ENCODE data around the gene CPNE6.

The CPNE6 gene

GRCh38 chr14:24066496-24067132 is 4.7 kb upstream of the CPNE6 start:
- Mint-ChIP-seq H3K4me3 (no peak overlapping the region), H3K4me1 (no peaks in the 10 kb centered on the region)
- TF ChIP-seq CTCF (IDR thresholded peaks at IDR 0.05; ENCODE audit: unreplicated experiment in 3 of 3) = no peak

GRCh38 chr14:24067133-24068082 is 4.0 kb upstream of the CPNE6 start:
- Mint-ChIP-seq H3K9me3 (no peaks in the 10 kb centered on the region), H3K4me3 (no peak overlapping the region), H3K4me1 (no peaks in the 10 kb centered on the region), H3K27ac (no peak overlapping the region), H3K36me3 (ENCODE audit: low read depth) (no peaks in the 10 kb centered on the region), H3K27me3 (ENCODE audit: low read depth) (peaks cover 30% of the 10 kb centered on the region)
- no peak for TF ChIP-seq CTCF (IDR thresholded peaks at IDR 0.05; ENCODE audit: unreplicated experiment in 3 of 3)

More at GRCh38 chr14:24066496-24067132, 4.7 kb upstream of the CPNE6 start:
- Mint-ChIP-seq H3K36me3 (ENCODE audit: low read depth) (no peaks in the 10 kb centered on the region), H3K9me3 (no peaks in the 10 kb centered on the region), H3K27ac (no peak overlapping the region), H3K27me3 (ENCODE audit: low read depth) (peaks cover 30% of the 10 kb centered on the region)

- H3K9me3 Mint-ChIP-seq = no peaks in the 10 kb centered on the region
- H3K36me3 Mint-ChIP-seq (ENCODE audit: low read depth) = no peaks in the 10 kb centered on the region
- no peak overlapping the region for H3K27ac Mint-ChIP-seq
- H3K4me3 Mint-ChIP-seq = no peak overlapping the region
- no peaks in the 10 kb centered on the region for H3K4me1 Mint-ChIP-seq
- no peak for TF ChIP-seq CTCF (IDR thresholded peaks at IDR 0.05; ENCODE audit: unreplicated experiment in 3 of 3)
- peaks cover 30% of the 10 kb centered on the region for H3K27me3 Mint-ChIP-seq (ENCODE audit: low read depth)
These were observed 2.5 kb upstream of the CPNE6 start for GRCh38 chr14:24068711-24069410.

- TF ChIP-seq CTCF (IDR thresholded peaks at IDR 0.05; ENCODE audit: unreplicated experiment in 3 of 3) = no peak
- H3K27me3 Mint-ChIP-seq (ENCODE audit: low read depth) = peaks cover 30% of the 10 kb centered on the region
- H3K9me3 Mint-ChIP-seq = no peaks in the 10 kb centered on the region
- no peaks in the 10 kb centered on the region for H3K4me1 Mint-ChIP-seq
- H3K27ac Mint-ChIP-seq = no peak overlapping the region
- no peak overlapping the region for H3K4me3 Mint-ChIP-seq
- no peaks in the 10 kb centered on the region for H3K36me3 Mint-ChIP-seq (ENCODE audit: low read depth)
These were observed 2.0 kb upstream of the CPNE6 start for GRCh38 chr14:24069411-24069735.

GRCh38 chr14:24070285-24071143 is 848 bp upstream of the CPNE6 start:
- H3K4me3 Mint-ChIP-seq = no peak overlapping the region
- TF ChIP-seq CTCF (IDR thresholded peaks at IDR 0.05; ENCODE audit: unreplicated experiment in 3 of 3) = no peak
- H3K27ac Mint-ChIP-seq = no peak overlapping the region
- no peaks in the 10 kb centered on the region for H3K4me1 Mint-ChIP-seq
- peaks cover 26% of the 10 kb centered on the region for H3K27me3 Mint-ChIP-seq (ENCODE audit: low read depth)
- no peaks in the 10 kb centered on the region for H3K36me3 Mint-ChIP-seq (ENCODE audit: low read depth)
- no peaks in the 10 kb centered on the region for H3K9me3 Mint-ChIP-seq

All from nephron (organoid).